Measurements from ENCODE around the gene KIFC3. TPM values are rescaled to one million over a fixed set of nuclear protein-coding genes. Genes with fewer than 3 reads are reported as not detected.

Gene KIFC3
- total and polyA plus RNA-seq, 2 donors (not counting 1 experiment from before 2014, with no cell fraction given): 13.8 to 44.9 TPM

DNA sequence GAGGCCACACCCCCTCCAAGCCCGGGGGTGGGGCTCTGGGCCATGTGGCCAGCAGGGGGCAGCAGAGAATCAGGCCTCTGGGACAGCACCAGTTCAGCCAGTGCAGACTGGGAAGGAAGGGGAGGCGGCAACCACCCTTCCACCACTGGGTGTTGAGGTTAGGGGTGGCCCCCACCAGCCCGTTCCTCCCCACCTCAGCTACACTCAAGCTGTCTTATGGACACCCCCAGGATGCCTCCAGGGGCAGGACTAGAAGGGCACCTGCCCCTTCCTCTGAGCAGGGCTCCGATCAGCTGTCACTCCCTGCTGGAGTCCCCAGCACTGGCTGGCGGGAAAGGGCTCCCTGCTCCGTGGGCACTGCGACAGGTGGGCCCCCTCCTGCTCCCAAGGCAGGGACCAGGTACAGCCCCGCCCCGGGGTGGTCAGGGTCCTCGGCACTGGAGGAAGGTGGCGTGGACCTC is 44.9 kb downstream of the KIFC3 start:
- no peak overlapping the region for H3K27ac ChIP-seq (ENCODE audit: insufficient read depth, low read length)
- H3K36me3 ChIP-seq (ENCODE audit: control insufficient read depth, insufficient read depth, low read length): peaks cover 17% of the 10 kb centered on the region
- H3K4me1 ChIP-seq (ENCODE audit: control insufficient read depth, extremely low read depth, insufficient read depth, low read length): no peaks in the 10 kb centered on the region
- no peak overlapping the region for H3K4me3 ChIP-seq (replicated peaks in 1 of 4; ENCODE audit: control extremely low read depth in 1 of 4, insufficient read depth in 1 of 4, low read depth in 3 of 4, low read length in 4 of 4)
- no peak overlapping the region for H3K9ac ChIP-seq (ENCODE audit: insufficient read depth, low read length)
- DNase-seq (ENCODE audit: low read depth in 2 of 2): peak; percentile 60 to 65
- no peak overlapping the region for H3K4me2 ChIP-seq (ENCODE audit: extremely low read depth, insufficient read depth, low read length)
- TF ChIP-seq EZH2 (IDR thresholded peaks at IDR 0.05; ENCODE audit: low read length, missing control alignments): no peak
- TF ChIP-seq, protein P1, sequence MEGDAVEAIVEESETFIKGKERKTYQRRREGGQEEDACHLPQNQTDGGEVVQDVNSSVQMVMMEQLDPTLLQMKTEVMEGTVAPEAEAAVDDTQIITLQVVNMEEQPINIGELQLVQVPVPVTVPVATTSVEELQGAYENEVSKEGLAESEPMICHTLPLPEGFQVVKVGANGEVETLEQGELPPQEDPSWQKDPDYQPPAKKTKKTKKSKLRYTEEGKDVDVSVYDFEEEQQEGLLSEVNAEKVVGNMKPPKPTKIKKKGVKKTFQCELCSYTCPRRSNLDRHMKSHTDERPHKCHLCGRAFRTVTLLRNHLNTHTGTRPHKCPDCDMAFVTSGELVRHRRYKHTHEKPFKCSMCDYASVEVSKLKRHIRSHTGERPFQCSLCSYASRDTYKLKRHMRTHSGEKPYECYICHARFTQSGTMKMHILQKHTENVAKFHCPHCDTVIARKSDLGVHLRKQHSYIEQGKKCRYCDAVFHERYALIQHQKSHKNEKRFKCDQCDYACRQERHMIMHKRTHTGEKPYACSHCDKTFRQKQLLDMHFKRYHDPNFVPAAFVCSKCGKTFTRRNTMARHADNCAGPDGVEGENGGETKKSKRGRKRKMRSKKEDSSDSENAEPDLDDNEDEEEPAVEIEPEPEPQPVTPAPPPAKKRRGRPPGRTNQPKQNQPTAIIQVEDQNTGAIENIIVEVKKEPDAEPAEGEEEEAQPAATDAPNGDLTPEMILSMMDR (conservative IDR thresholded peaks at IDR 0.05 in 1 of 2, IDR thresholded peaks at IDR 0.05 in 1 of 2; ENCODE audit: low read depth in 1 of 2, low read length in 2 of 2): peak; percentile 86
- no peaks in the 10 kb centered on the region for H4K20me1 ChIP-seq (ENCODE audit: control insufficient read depth, extremely low read depth, insufficient read depth, low read length)
- no peaks in the 10 kb centered on the region for H3K79me2 ChIP-seq (ENCODE audit: control insufficient read depth, insufficient read depth, low read length)
- H2AFZ ChIP-seq (ENCODE audit: low read length): no peak overlapping the region
- H3K27me3 ChIP-seq (ENCODE audit: control insufficient read depth, insufficient read depth, low read length): no peaks in the 10 kb centered on the region
- no peaks in the 10 kb centered on the region for H3K9me3 ChIP-seq (ENCODE audit: control insufficient read depth, insufficient read depth, low read depth, low read length)

DNA sequence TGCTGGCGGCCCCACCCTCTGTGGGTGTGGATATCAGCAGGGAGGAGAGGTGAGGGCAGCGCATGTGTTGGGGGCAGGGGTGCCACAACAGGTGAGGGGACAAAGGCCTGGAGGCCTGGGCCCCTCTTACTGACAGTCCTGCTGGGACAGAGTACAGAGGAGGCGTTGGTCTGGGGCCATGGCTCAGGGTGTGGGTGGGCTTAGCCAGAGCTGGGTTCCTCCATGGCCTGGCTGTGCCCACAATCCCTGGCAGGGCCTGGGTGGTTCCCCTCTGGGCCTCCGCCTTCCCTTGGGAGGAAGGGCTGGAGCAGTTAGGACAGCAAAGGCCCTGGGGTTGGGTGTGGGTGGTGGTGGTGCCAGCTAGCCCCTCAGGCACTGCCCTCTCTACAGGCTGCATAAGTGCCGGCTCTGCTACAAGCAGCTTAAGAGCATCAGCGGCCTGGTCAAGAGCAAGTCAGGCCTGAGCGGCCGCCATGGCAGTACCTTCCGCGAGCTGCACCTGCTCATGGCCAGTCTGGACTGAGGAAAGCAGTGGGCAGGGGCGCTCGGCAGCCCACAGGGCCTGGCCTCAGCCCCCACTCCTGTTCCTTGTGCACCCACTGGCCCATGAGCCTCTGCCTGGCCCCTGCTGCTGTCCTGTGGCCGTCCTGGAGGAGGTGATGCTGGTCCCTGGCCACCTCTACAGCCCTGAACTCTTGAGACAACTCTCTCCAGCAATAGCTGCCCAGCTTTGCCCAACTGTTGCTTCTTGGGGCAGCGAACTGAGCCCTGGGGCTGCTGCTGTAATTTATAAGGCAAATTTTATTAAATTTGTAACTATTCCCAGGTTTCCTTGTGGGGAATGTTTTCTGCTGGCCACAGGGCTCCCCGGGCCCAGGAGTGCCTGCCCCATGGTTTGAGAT is 45.6 kb downstream of the KIFC3 start:
- Histone ChIP-seq H4K20me1 (ENCODE audit: control insufficient read depth, extremely low read depth, insufficient read depth, low read length) (no peaks in the 10 kb centered on the region), H2AFZ (ENCODE audit: low read length) (no peak overlapping the region), H3K79me2 (ENCODE audit: control insufficient read depth, insufficient read depth, low read length) (no peaks in the 10 kb centered on the region), H3K4me2 (ENCODE audit: extremely low read depth, insufficient read depth, low read length) (no peak overlapping the region), H3K9me3 (ENCODE audit: control insufficient read depth, insufficient read depth, low read depth, low read length) (no peaks in the 10 kb centered on the region), H3K27me3 (ENCODE audit: control insufficient read depth, insufficient read depth, low read length) (no peaks in the 10 kb centered on the region), H3K4me3 (replicated peaks in 1 of 4; ENCODE audit: control extremely low read depth in 1 of 4, insufficient read depth in 1 of 4, low read depth in 3 of 4, low read length in 4 of 4) (no peak overlapping the region), H3K36me3 (ENCODE audit: control insufficient read depth, insufficient read depth, low read length) (peaks cover 17% of the 10 kb centered on the region), H3K27ac (ENCODE audit: insufficient read depth, low read length) (no peak overlapping the region), H3K4me1 (ENCODE audit: control insufficient read depth, extremely low read depth, insufficient read depth, low read length) (no peaks in the 10 kb centered on the region), H3K9ac (ENCODE audit: insufficient read depth, low read length) (no peak overlapping the region)
- no peak for DNase-seq (ENCODE audit: low read depth in 2 of 2)
- no peak for TF ChIP-seq EZH2 (IDR thresholded peaks at IDR 0.05; ENCODE audit: low read length, missing control alignments)
- TF ChIP-seq, protein P1 (conservative IDR thresholded peaks at IDR 0.05 in 1 of 2, IDR thresholded peaks at IDR 0.05 in 1 of 2; ENCODE audit: low read depth in 1 of 2, low read length in 2 of 2): no peak

DNA sequence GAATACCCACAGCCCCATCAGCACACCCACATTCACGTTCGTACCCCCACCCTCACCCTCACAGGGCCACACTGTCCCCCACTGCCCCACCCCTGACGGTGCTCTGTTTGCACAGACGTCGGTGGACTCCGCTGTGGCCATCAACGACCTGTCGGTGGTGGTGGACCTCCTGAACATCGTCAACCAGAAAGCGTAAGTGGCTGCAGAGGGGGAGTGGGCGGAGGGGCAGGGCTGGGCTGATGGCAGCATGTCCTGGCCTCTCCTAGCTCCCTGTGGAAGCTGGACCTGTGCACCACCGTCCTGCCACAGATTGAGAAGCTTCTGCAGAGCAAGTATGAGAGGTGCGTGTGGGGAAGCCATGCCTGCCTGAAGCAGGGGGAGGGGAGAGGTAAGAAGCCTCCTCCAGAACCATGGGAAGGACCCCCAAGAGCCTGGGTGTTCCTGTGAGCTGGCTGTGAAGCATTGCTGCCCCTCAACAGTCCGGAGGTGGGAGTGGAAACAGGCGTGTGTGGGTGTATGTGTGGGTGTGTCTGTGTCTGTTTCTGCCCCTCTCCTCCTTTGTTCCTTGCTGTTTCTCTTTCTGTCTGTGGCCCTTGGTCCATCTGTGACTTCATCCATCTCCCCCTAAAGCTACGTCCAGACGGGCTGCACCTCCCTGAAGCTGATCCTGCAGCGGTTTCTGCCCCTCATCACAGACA is 46.4 kb downstream of the KIFC3 start:
- H3K79me2 ChIP-seq (ENCODE audit: control insufficient read depth, insufficient read depth, low read length): no peaks in the 10 kb centered on the region
- no peak overlapping the region for H3K27ac ChIP-seq (ENCODE audit: insufficient read depth, low read length)
- no peak for DNase-seq (ENCODE audit: low read depth in 2 of 2)
- H3K9me3 ChIP-seq (ENCODE audit: control insufficient read depth, insufficient read depth, low read depth, low read length): no peaks in the 10 kb centered on the region
- H3K9ac ChIP-seq (ENCODE audit: insufficient read depth, low read length): no peak overlapping the region
- H3K4me3 ChIP-seq (replicated peaks in 1 of 4; ENCODE audit: control extremely low read depth in 1 of 4, insufficient read depth in 1 of 4, low read depth in 3 of 4, low read length in 4 of 4): no peak overlapping the region
- no peaks in the 10 kb centered on the region for H4K20me1 ChIP-seq (ENCODE audit: control insufficient read depth, extremely low read depth, insufficient read depth, low read length)
- H3K36me3 ChIP-seq (ENCODE audit: control insufficient read depth, insufficient read depth, low read length): peaks cover 15% of the 10 kb centered on the region
- H2AFZ ChIP-seq (ENCODE audit: low read length): no peak overlapping the region
- no peak overlapping the region for H3K4me2 ChIP-seq (ENCODE audit: extremely low read depth, insufficient read depth, low read length)
- H3K4me1 ChIP-seq (ENCODE audit: control insufficient read depth, extremely low read depth, insufficient read depth, low read length): no peaks in the 10 kb centered on the region
- H3K27me3 ChIP-seq (ENCODE audit: control insufficient read depth, insufficient read depth, low read length): no peaks in the 10 kb centered on the region
- TF ChIP-seq, protein P1 (conservative IDR thresholded peaks at IDR 0.05 in 1 of 2, IDR thresholded peaks at IDR 0.05 in 1 of 2; ENCODE audit: low read depth in 1 of 2, low read length in 2 of 2): no peak
- TF ChIP-seq EZH2 (IDR thresholded peaks at IDR 0.05; ENCODE audit: low read length, missing control alignments): no peak
